ENCODE measurements around the gene PSMG4. TPM values are rescaled to one million over a fixed set of nuclear protein-coding genes. Genes with fewer than 3 reads are reported as not detected.

PSMG4 gene
- total RNA-seq, 2 donors from 2014 or later: 10.0 to 21.6 TPM

DNA sequence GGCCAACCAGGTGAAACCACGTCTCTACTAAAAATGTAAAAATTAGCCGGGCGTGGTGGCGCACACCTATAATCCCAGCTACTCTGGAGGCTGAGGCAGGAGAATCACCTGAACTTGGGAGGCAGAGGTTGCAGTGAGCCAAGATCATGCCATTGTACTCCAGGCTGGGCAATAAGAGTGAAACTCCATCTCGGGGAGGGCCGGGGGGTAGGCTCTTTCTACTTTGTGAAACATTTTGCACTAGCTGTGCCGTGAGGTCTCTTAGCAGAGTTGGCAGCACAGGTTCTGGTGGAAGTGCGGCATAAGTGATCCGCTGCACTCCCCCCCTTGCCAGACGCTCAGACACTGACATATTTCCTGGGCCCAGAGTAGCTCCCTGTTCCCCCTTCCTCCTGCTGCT lies 24.5 kb downstream of the PSMG4 start:
- H3K9me3 ChIP-seq: no peaks in the 10 kb centered on the region
- H3K27me3 ChIP-seq: no peaks in the 10 kb centered on the region
- intact Hi-C loops (cut with DNase I): loop anchor here (5.0 kb wide), 1 partner anchor 174 kb away; the partner anchor contains the start of gene SLC22A23
- TF ChIP-seq, protein P1, sequence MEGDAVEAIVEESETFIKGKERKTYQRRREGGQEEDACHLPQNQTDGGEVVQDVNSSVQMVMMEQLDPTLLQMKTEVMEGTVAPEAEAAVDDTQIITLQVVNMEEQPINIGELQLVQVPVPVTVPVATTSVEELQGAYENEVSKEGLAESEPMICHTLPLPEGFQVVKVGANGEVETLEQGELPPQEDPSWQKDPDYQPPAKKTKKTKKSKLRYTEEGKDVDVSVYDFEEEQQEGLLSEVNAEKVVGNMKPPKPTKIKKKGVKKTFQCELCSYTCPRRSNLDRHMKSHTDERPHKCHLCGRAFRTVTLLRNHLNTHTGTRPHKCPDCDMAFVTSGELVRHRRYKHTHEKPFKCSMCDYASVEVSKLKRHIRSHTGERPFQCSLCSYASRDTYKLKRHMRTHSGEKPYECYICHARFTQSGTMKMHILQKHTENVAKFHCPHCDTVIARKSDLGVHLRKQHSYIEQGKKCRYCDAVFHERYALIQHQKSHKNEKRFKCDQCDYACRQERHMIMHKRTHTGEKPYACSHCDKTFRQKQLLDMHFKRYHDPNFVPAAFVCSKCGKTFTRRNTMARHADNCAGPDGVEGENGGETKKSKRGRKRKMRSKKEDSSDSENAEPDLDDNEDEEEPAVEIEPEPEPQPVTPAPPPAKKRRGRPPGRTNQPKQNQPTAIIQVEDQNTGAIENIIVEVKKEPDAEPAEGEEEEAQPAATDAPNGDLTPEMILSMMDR (IDR thresholded peaks at IDR 0.05): no peak
- DNase-seq: no peak
- H3K4me1 ChIP-seq: no peaks in the 10 kb centered on the region
- H3K36me3 ChIP-seq: no peaks in the 10 kb centered on the region
- no peak overlapping the region for H3K9ac ChIP-seq (ENCODE audit: low read depth in 2 of 2, low read length in 2 of 2)
- no peak overlapping the region for H3K4me3 ChIP-seq
- no peak overlapping the region for H3K27ac ChIP-seq

DNA sequence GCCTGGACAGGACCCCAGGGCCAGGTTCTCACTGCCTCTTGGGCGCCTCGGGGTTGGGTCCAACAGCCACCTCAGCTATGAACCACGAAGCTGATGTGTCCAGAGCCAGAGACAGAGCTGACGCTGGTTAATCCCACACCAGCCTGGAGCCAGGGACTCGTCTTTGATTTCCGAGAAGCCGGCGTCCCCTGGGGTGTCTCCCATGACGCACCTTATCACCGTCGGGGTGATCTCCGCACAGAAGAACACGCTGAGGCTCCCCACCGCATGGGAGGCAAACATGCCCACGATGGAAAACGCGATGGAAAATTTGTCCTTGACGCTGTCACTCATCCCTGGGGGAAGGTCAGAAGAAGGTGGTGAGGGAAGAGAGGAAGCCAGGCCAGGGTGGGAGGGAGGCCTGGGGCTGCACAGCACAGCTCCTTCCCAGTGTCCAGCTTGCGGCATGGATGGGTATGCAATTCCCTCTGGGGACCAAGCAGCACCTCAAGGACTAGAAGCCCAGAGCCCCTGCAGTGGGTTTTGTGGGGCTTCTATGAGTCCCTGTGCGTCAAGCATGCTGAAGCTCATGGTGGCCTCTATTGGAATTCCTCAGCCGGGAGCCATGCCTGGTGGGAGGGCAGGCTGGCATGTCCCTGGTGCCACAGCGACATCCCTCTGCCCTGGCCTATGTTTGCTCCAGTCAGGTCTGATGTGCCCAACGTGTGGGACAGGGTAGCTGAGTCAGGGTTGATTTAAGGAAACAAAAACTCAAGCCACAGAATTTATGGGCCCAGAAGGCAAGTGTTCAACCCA lies 25.1 kb downstream of the PSMG4 start:
- H3K4me1 ChIP-seq: no peaks in the 10 kb centered on the region
- no peak overlapping the region for H3K9ac ChIP-seq (ENCODE audit: low read depth in 2 of 2, low read length in 2 of 2)

DNA sequence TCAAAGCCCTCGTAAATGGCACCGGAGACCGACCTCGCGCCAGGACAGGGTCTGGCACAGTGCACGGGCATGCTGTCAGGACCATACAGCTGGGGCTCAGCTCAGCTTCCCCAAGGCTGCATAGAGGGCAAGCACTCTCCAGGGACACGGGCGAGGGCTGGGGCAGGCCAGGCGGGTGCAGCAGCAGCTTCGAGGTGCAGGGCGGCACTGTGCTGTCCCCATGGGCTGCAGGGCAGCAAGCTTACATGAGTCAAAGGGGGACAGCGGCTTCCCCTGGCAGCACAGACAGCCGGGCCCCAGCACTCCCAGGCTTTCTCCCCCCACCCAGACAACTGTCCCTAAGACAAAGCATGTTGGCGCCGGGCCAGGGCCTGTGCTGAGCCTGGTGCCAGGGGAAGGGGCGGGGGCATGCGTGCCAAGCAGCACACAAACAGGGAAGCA lies 25.7 kb downstream of the PSMG4 start:
- Histone ChIP-seq H3K4me3 (no peak overlapping the region), H3K27ac (no peak overlapping the region), H3K27me3 (no peaks in the 10 kb centered on the region), H3K36me3 (no peaks in the 10 kb centered on the region), H3K9me3 (no peaks in the 10 kb centered on the region), H3K4me1 (no peaks in the 10 kb centered on the region), H3K9ac (ENCODE audit: low read depth in 2 of 2, low read length in 2 of 2) (no peak overlapping the region)
- TF ChIP-seq, protein P1 (IDR thresholded peaks at IDR 0.05): no peak
- no peak for DNase-seq
- intact Hi-C loops (cut with DNase I): loop anchor here (5.0 kb wide), 1 partner anchor 173 kb away; the partner anchor contains the start of gene SLC22A23

More for the DNA sequence above, 25.1 kb downstream of the PSMG4 start:
- TF ChIP-seq, protein P1 (IDR thresholded peaks at IDR 0.05): no peak
- no peaks in the 10 kb centered on the region for H3K9me3 ChIP-seq
- no peaks in the 10 kb centered on the region for H3K36me3 ChIP-seq
- H3K27me3 ChIP-seq: no peaks in the 10 kb centered on the region
- DNase-seq: no peak
- H3K27ac ChIP-seq: no peak overlapping the region
- H3K4me3 ChIP-seq: no peak overlapping the region
- intact Hi-C loops (cut with DNase I): loop anchor here (5.0 kb wide), 1 partner anchor 173 kb away; the partner anchor contains the start of gene SLC22A23

DNA sequence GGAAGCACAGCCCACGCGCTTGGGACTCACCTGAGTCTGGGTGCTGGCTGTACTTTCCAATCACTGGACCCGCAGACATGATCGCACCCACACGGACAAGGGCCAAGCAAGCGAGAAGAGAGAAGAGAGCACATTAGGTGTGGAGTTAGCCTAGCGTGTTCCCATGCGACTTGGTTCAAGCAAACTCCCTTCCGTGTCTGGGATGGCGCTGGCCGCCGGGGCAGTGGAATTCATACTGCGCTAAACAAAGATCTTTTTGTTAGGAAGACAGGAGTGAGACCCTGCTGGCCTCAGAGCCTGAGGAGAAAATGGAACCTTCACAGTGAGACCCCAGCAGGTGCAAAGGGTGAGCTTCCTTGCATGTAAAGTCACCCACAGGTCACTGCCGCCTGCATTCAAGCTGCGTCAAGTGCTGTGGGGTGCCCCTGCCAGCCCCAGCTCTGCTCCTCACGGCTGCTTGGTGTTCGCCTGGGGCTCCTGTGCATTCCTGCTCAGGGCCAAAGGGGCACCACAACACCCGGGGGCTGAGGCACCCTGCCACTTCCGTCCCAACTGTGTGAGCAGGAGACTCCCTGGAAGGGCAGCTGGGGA lies 26.4 kb downstream of the PSMG4 start:
- Histone ChIP-seq H3K27ac (no peak overlapping the region), H3K4me3 (no peak overlapping the region), H3K27me3 (no peaks in the 10 kb centered on the region), H3K36me3 (no peaks in the 10 kb centered on the region), H3K4me1 (no peaks in the 10 kb centered on the region), H3K9me3 (no peaks in the 10 kb centered on the region), H3K9ac (ENCODE audit: low read depth in 2 of 2, low read length in 2 of 2) (no peak overlapping the region)
- TF ChIP-seq, protein P1 (IDR thresholded peaks at IDR 0.05): no peak
- DNase-seq: no peak
- intact Hi-C loops (cut with DNase I): no loop called here

DNA sequence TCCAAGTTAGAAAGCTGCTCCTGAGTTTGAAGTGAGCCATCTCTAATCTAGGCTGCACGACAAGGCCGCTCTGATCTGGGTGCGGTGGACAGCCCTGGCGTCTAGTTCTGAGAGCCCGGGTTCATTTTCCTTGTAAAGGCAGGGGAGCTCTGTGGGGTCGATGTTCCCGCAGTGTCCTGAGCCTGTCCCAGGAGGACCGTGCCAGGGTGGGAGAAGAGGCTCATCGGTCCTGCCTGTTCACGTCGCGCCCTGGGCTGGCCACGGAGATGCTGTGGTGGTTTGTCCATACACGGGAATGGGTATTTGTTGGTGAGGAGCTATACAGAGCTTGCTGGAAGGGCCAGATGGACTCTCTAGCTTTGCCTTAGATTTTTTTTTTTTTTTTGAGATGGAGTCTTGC lies 27.0 kb downstream of the PSMG4 start:
- no peaks in the 10 kb centered on the region for H3K36me3 ChIP-seq
- no peak for DNase-seq
- H3K27ac ChIP-seq: no peak overlapping the region
- H3K27me3 ChIP-seq: no peaks in the 10 kb centered on the region
- TF ChIP-seq, protein P1 (IDR thresholded peaks at IDR 0.05): no peak
- H3K4me3 ChIP-seq: no peak overlapping the region
- H3K9me3 ChIP-seq: no peaks in the 10 kb centered on the region
- intact Hi-C loops (cut with DNase I): no loop called here
- H3K9ac ChIP-seq (ENCODE audit: low read depth in 2 of 2, low read length in 2 of 2): no peak overlapping the region
- H3K4me1 ChIP-seq: no peaks in the 10 kb centered on the region
